ENCODE measurements around the gene MLST8. TPM values are rescaled to one million over a fixed set of nuclear protein-coding genes. Genes with fewer than 3 reads are reported as not detected.
"Not testable (repeated sequence)": the region's sequence is repeated elsewhere in the genome, so short reads cannot be mapped to it uniquely, and the experiment has no call there.

MLST8 gene
- total RNA-seq, 2 donors from 2014 or later, result 35.6 to 45.0 TPM

- DNase-seq (ENCODE audit: low spot score), result no peak
- no peaks in the 10 kb centered on the region for H3K9me3 ChIP-seq
- no peaks in the 10 kb centered on the region for H3K4me1 ChIP-seq
These were observed 52.5 kb downstream of the MLST8 start for GRCh38 chr16:2257726-2258125.

GRCh38 chr16:2258530-2258929 is 53.3 kb downstream of the MLST8 start:
- peaks cover 95% of the 10 kb centered on the region for H3K36me3 ChIP-seq
- H3K4me3 ChIP-seq; DNase-seq (ENCODE audit: low spot score); H3K4me1 ChIP-seq; H3K27ac ChIP-seq; H3K9me3 ChIP-seq; H3K27me3 ChIP-seq: not testable (repeated sequence)

More at GRCh38 chr16:2257726-2258125, 52.5 kb downstream of the MLST8 start:
- H3K36me3 ChIP-seq, result peaks cover 95% of the 10 kb centered on the region
- H3K27ac ChIP-seq, result no peak overlapping the region
- no peaks in the 10 kb centered on the region for H3K27me3 ChIP-seq
- H3K4me3 ChIP-seq, result no peak overlapping the region
- no peak for TF ChIP-seq CTCF (IDR thresholded peaks at IDR 0.05)

Other genes starting within 250 kb of the MLST8 start
- 1,000 to 10,000 TPM in 1 of 2 donors, 100 to 1,000 TPM in 1; 583 to 1,046 TPM for gene NDUFB10, start 245.9 kb upstream of the MLST8 start, total RNA-seq
- 1,000 to 10,000 TPM in 1 of 2 donors, 100 to 1,000 TPM in 1; 782 to 1,247 TPM for gene RPS2, start 240.6 kb upstream of the MLST8 start, total RNA-seq
- not detected for gene RNF151, start 238.6 kb upstream of the MLST8 start, total RNA-seq
- 10 to 100 TPM; 22.4 to 35.6 TPM for gene TBL3, start 233.4 kb upstream of the MLST8 start, total RNA-seq
- gene NOXO1, start 224.0 kb upstream of the MLST8 start, total RNA-seq, result under 1 TPM in 1 of 2 donors, not detected in 1; 0.30 TPM
- gene GFER, start 221.3 kb upstream of the MLST8 start, total RNA-seq, result 10 to 100 TPM; 11.9 to 12.6 TPM
- gene SYNGR3, start 215.5 kb upstream of the MLST8 start, total RNA-seq, result 1 to 10 TPM in 1 of 2 donors, under 1 TPM in 1; 0.52 to 2.1 TPM
- gene ZNF598, start 195.6 kb upstream of the MLST8 start, total RNA-seq, result 10 to 100 TPM; 11.4 to 19.9 TPM
- not detected for gene NPW, start 185.7 kb upstream of the MLST8 start, total RNA-seq
- 100 to 1,000 TPM; 187 to 213 TPM for gene NHERF2, start 178.6 kb upstream of the MLST8 start, total RNA-seq
- 10 to 100 TPM; 10.3 to 17.7 TPM for gene NTHL1, start 157.6 kb upstream of the MLST8 start, total RNA-seq
- gene TSC2, start 157.5 kb upstream of the MLST8 start, total RNA-seq, result 10 to 100 TPM; 42.4 to 43.2 TPM
- gene PKD1, start 69.6 kb upstream of the MLST8 start, total RNA-seq, result 100 to 1,000 TPM; 218 to 276 TPM
- 1 to 10 TPM in 1 of 2 donors, under 1 TPM in 1; 0.31 to 1.4 TPM for gene RAB26, start 56.8 kb upstream of the MLST8 start, total RNA-seq
- gene TRAF7, start 49.7 kb upstream of the MLST8 start, total RNA-seq, result 10 to 100 TPM; 16.1 to 27.0 TPM
- gene CASKIN1, start 8.8 kb upstream of the MLST8 start, total RNA-seq, result 1 to 10 TPM; 3.5 to 4.3 TPM
- 1 to 10 TPM; 1.2 to 1.6 TPM for gene BRICD5, start 5.4 kb downstream of the MLST8 start, total RNA-seq
- 10 to 100 TPM; 15.5 to 17.7 TPM for gene PGP, start 9.4 kb downstream of the MLST8 start, total RNA-seq
- 10 to 100 TPM; 10.0 to 16.7 TPM for gene E4F1, start 18.1 kb downstream of the MLST8 start, total RNA-seq
- gene DNASE1L2, start 31.0 kb downstream of the MLST8 start, total RNA-seq, result under 1 TPM in 1 of 2 donors, not detected in 1; 0.83 TPM
- gene ECI1, start 46.1 kb downstream of the MLST8 start, total RNA-seq, result 100 to 1,000 TPM in 1 of 2 donors, 10 to 100 TPM in 1; 71.8 to 108 TPM
- gene RNPS1, start 62.7 kb downstream of the MLST8 start, total RNA-seq, result 100 to 1,000 TPM in 1 of 2 donors, 10 to 100 TPM in 1; 93.6 to 124 TPM
- 10 to 100 TPM in 1 of 2 donors, 1 to 10 TPM in 1; 7.5 to 10.1 TPM for gene ABCA3, start 135.3 kb downstream of the MLST8 start, total RNA-seq
- 1 to 10 TPM; 1.4 to 1.7 TPM for gene CCNF, start 224.0 kb downstream of the MLST8 start, total RNA-seq